Peyer's patch (tissue), 4 donors: ENCODE results near the gene ABL1.

ENCODE experiments used
- POLR2A ChIP-seq, 2 donors: fragments of 450-650 bp; IDR thresholded peaks; one replicate each; pipeline ENCODE4 v1.5.1; 2017; ENCODE audit warnings: antibody characterized with exemption in 2 of 2, mild to moderate bottlenecking in 2 of 2, moderate library complexity in 2 of 2
- TF ChIP-seq, protein P1 (sequence below), 6 experiments: fragments of 450-650 bp in 4 of 6; fragments of 200-600 bp in 2 of 6; sonication (generic) in 1 of 6; IDR thresholded peaks; one replicate each; pipeline ENCODE4 v1.5.1; 2017 to 2019; ENCODE audit warnings: antibody characterized with exemption in 6 of 6, mild to moderate bottlenecking in 3 of 6, moderate library complexity in 1 of 6

DNA sequence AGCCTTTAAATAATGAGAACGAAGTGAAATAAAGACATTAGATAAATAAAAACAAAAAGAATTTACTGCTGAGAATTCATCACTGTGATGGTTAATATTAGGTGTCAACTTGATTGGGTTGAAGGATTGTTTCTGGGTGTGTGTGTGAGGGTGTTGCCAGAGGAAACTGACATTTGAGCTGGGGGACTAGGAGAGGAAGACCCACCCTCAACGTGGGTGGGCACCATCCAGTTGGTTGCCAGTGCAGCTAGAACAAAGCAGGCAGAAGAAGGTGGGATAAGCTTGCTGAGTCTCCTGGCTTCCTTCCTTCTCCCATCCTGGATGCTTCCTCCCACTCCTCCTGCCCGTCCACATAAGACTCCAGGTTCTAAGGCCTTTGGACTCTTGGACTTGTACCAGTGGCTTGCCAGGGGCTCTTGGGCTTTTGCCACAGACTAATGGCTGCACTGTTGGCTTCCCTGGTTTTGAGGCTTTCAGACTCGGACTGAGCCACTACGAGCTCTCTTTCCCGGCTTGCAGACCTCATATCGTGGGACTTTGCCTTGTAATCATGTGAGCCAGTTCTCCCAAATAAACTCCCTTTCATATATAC lies 43.7 kb upstream of the ABL1 start:
- TF ChIP-seq, protein P1, sequence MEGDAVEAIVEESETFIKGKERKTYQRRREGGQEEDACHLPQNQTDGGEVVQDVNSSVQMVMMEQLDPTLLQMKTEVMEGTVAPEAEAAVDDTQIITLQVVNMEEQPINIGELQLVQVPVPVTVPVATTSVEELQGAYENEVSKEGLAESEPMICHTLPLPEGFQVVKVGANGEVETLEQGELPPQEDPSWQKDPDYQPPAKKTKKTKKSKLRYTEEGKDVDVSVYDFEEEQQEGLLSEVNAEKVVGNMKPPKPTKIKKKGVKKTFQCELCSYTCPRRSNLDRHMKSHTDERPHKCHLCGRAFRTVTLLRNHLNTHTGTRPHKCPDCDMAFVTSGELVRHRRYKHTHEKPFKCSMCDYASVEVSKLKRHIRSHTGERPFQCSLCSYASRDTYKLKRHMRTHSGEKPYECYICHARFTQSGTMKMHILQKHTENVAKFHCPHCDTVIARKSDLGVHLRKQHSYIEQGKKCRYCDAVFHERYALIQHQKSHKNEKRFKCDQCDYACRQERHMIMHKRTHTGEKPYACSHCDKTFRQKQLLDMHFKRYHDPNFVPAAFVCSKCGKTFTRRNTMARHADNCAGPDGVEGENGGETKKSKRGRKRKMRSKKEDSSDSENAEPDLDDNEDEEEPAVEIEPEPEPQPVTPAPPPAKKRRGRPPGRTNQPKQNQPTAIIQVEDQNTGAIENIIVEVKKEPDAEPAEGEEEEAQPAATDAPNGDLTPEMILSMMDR (IDR thresholded peaks at IDR 0.05): no peak
- TF ChIP-seq POLR2A (IDR thresholded peaks at IDR 0.05): no peak
